GM19351 (cell line): ENCODE data around the gene SPATA6L.

Experiments
- ATAC-seq: cut with Tn5 transposase; IDR thresholded peaks from one replicate; pipeline ENCODE4 v1.9.1; 2021; ENCODE audit warnings: mild to moderate bottlenecking, moderate library complexity; ENCODE audit not compliant: unreplicated experiment

The SPATA6L gene

GRCh38 chr9:4590430-4591122 is 75.7 kb downstream of the SPATA6L start:
- ATAC-seq = no peak

- ATAC-seq = no peak
Measured at GRCh38 chr9:4588721-4589120, 77.6 kb downstream of the SPATA6L start.

GRCh38 chr9:4585135-4585534 is 81.1 kb downstream of the SPATA6L start:
- no peak for ATAC-seq

DNA sequence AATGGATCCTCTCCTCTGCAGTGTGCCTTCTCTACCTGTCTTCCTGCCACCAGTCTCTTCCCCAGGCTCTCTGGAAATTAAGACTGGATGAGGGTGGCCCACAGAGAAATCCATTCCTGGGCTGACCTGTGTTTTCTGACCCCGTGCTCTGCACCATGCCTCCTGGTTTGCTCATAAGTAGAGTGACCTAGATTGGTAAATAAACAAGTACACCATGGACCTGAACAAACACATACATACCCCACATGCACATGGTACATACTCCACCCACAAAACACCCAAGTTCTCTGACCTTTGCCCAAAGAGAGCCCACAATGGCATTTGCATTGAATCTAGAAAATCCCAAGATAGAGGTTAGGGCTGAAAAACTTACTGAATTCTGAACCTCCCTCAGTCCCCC is 81.6 kb downstream of the SPATA6L start:
- no peak for ATAC-seq

- ATAC-seq = no peak
Measured at GRCh38 chr9:4583001-4583400, 83.3 kb downstream of the SPATA6L start.

DNA sequence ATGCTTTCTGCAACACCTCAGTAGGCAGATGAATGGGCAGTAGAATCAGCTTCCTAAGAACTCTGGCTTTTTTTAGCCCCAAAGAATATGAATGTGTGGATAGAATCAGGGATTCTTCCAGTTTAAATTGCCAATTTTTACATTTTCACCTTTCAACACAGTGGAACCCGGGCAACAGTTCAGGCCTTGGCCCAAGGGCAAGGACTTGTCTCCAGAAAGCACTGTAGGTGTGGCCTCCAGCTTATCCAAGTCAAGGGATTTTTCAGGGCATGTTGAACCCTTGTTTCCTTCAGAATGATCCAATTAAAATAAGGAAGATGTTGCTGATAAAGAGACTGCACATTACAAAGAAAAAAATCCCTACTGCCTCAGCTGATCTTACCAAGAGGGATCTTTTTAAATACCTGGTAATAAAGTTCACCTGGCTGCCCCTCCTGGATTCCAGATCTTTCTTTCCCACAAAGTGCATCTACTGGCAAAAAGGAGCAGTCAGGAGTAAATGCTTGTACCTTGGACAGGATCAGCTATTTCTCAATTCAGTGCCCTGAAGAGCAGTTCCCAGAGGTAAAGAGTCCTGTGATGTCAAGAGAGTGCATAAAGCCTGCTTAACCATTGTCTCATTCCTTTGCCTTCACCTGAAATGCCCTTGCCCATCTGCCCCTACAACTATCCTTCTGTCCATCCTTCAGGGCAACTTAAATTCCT is 84.3 kb downstream of the SPATA6L start:
- no peak for ATAC-seq

GRCh38 chr9:4581035-4581760 is 85.1 kb downstream of the SPATA6L start:
- no peak for ATAC-seq

- ATAC-seq = no peak
Measured at GRCh38 chr9:4579001-4579400, 87.3 kb downstream of the SPATA6L start.

DNA sequence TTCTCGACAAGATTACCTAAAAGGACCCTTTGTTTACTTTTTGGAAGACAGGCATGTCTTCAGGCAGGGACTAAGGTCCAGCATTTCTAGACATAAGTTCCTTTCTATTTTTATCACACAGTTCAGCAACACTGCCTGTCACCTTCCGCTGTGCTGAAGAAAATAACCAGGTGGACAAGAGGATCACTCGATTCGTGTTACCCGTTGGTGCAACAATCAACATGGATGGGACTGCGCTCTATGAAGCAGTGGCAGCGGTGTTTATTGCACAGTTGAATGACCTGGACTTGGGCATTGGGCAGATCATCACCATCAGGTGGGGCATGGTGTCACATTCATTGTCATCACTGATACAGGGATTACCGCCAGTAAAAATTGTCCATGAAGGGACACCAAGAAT is 89.8 kb downstream of the SPATA6L start:
- ATAC-seq = no peak

DNA sequence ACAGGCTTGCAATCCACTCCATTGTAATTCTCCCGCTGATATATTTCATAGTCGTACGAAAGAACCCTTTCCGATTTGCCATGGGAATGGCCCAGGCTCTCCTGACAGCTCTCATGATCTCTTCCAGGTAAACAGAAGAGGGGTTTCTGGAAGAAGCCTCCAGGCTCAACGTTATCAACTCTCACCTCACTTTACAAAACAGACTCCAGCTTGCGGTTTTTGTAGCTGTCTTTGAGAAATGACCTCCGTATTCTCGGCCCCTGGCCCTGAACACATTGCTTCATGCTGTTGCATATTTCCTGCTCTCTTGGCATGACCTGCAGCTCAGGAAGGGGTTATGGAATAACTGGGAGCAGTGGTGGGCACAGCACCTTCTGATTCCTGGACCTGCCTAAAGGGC is 90.3 kb downstream of the SPATA6L start:
- ATAC-seq = no peak

GRCh38 chr9:4574657-4575243 is 91.5 kb downstream of the SPATA6L start:
- peak; percentile 72 for ATAC-seq

DNA sequence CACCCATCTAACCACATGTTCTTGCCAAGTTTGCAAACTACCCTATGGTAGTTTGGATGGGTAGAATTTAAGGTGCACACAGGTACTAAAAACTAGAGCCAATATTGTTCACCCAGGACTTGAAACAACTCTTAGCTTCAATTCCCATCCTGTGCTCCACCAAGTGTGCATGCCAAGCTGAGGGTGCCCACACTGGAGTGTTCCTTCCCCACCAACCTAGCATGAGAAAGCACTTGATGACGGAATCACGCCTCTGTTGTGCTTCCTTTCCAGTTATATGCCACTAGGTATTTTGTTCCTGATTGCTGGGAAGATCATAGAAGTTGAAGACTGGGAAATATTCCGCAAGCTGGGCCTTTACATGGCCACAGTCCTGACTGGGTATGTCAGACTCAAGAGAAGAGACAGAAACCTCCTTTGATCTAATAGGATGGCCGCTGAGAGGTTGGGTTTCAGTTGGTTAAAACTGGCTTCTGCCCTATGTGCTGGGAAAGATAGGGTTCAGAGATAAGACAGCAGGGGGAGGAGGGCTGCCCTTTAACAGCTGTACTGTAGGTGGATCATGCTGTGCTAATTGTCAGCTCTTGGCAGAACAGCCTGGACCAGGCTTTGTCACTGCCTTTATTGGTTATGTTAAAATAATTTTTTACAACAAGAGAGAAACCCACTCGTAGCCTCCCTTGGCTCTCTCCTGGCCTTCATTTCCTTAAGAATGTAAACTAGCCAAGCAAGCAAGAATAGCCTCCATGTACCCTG is 92.5 kb downstream of the SPATA6L start:
- no peak for ATAC-seq

GRCh38 chr9:4573176-4573575 is 93.1 kb downstream of the SPATA6L start:
- no peak for ATAC-seq

DNA sequence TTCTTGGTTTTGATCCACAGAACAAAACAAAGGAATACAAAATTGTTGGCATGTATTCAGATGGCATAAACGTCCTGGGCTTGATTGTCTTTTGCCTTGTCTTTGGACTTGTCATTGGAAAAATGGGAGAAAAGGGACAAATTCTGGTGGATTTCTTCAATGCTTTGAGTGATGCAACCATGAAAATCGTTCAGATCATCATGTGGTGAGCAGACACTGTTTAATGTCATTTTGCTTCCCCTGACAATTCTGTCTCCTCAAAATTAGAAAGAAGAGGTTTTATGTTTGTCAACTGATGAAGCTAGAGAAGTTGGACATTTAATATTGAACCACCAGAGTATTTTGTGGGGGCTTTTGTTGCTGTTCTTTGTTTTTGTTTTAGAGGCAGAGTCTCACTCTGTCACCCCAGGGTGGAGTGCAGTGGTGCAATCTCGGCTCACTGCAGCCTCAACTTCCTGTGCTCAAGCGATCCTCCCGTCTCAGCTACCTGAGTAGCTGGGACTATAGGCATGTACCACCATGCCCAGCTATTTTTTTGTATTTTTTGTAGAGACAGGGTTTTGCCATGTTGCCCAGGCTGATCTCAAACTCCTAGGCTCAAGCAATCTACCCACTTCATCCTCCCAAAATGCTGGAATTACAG is 94.0 kb downstream of the SPATA6L start:
- no peak for ATAC-seq

DNA sequence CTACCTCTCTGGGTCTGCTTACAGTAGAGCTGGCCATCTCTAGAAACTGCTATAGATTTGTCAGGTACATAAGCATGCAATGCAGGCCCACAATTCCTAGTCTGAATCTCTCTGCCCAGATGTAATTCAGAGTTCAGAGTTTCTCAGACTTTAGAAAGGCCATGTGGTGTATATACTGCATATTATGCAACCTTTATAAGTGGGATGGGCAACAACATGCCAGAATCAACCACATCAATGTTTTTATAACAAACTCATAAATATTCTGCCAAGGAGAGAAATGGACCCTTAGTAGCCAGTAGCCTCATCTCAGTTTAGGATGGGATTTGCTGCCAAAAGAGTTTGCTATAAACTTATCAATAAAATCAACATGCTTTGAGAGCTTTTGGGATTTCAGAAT is 97.2 kb downstream of the SPATA6L start:
- ATAC-seq = no peak

- ATAC-seq = no peak
Measured at GRCh38 chr9:4567601-4568000, 98.7 kb downstream of the SPATA6L start.

- ATAC-seq = no peak
Measured at GRCh38 chr9:4566806-4567205, 99.5 kb downstream of the SPATA6L start.

DNA sequence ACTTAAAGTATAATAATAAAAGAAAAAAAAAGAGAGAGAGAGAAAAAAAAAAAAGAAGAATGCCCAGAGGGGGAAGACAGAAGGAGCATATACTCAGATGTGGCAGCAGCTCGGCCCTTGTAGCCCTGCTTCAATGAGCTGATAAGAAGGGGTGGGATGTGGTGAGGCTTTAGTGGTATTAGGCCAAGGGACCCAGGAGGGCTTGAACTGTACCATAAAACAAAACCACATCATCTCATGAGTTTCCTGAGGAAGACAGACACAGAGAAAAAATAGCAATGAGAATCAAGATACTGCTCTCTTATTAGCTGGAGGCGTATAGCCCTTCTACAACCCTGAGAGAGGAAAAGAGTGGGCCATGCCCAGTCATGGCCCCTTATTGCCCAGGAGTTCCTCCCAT is 103.2 kb downstream of the SPATA6L start:
- no peak for ATAC-seq

GRCh38 chr9:4559261-4560182 is 106.8 kb downstream of the SPATA6L start:
- ATAC-seq = peak; percentile 84
